GM19452 (cell line): ENCODE measurements around the gene VEGFA.
"Not testable (repeated sequence)": the region's sequence is repeated elsewhere in the genome, so short reads cannot be mapped to it uniquely, and the experiment has no call there.

Experiments
- ATAC-seq: cut with Tn5 transposase; IDR thresholded peaks from one replicate; pipeline ENCODE4 v1.9.1; 2021; ENCODE audit not compliant: unreplicated experiment

VEGFA gene

DNA sequence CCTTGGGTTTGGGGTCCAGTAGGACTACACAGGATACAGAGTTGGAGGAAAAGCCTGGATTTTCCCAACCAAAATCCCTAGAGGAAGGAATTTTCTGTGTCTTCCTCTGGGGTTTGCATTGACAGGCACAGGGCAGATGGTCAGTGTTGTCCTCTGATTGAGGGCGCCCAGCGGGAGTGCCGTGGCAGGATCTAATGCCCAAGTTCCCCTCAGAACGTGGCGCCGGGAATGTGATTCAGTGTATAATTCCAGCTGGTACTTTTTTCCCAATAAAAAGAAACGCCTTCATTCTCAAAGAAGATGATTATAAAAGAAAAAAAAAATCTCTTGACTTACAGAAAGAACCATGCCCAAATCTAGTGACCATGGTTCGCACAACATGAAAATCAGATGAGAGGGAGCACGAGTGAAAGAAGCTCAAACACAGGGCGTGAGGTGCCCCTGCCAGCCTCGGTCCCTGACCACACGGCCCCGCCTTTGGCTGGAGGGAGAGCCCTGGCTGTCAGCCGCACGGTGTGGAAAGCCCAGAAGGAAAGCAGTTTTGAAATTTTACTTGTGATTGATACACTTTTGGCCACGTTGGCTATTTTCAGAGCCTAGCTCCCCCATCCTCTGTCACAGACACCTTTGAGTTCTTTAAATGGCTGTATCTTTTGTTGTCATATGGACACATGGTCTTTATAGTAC lies 31.6 kb downstream of the VEGFA start:
- ATAC-seq: no peak

DNA sequence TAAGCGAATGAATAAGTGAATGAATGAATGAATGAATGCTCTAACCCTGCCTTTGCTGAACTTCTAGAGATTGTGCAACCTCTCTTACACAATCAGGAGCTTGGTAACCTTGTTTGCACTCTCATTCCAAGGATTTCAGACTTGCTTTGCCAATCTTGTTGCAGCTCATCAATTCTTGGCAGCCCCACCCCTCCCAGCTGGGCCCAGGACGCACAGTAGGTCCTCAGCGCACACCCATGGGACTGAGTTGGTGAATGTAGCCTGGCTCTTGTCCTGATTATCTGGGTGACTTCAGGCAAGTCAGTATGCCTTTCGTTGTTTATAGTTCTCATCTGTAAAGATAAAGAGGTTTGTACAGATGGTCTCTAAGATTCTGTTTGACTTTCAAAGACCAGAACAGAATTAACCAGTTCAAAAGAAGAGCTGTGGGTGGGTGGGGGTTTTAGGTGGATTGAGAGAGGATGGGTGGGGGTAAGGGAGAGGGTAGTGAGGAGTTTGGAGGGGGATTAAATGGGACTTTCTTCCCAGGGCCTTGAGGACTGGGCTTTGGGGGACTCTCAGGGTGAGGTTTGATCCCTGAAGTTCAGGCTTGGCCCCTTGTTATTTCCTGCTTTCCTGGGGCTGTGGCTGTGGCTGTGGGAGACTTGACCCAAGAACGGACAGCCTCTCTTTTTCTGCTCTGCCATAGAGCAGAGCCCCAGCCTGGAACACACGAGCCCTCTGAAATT lies 33.2 kb downstream of the VEGFA start:
- no peak for ATAC-seq

DNA sequence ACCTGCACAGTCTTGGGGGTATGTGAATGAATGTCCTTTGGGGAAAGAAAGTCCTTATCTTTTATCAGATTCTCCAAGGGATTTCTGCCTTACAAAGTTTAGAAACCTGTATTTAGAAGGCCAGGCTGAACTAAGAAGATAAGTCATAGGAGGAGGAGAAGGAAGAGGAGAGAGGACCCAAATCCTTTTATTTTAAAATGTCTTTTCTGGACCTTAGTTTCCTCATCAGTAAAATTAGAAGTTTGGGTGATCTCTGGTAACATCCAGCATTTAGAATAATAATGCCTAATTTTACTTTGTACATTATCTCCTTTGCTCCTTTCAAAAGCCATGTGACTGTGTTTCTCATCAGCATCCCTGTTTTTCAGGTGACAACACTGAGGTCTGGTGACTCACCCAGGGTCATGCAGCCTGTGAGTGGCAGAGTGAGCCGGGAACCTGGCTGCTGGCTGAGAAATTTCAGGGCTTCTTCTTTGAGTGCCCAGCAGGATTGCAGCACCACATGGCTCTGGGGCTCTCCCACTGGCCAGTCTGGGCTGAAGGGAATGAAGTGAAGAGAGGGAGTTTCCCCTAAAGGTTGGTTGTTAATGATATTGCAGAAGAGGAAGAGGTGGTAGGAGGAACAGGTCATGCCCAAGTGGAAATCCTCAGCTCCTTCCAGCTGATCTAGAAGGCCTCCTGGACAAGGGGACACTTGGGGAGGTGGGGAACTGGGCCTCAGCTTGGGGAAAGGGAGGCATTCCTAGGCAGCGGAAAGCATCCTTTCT lies 34.0 kb downstream of the VEGFA start:
- ATAC-seq: no peak

DNA sequence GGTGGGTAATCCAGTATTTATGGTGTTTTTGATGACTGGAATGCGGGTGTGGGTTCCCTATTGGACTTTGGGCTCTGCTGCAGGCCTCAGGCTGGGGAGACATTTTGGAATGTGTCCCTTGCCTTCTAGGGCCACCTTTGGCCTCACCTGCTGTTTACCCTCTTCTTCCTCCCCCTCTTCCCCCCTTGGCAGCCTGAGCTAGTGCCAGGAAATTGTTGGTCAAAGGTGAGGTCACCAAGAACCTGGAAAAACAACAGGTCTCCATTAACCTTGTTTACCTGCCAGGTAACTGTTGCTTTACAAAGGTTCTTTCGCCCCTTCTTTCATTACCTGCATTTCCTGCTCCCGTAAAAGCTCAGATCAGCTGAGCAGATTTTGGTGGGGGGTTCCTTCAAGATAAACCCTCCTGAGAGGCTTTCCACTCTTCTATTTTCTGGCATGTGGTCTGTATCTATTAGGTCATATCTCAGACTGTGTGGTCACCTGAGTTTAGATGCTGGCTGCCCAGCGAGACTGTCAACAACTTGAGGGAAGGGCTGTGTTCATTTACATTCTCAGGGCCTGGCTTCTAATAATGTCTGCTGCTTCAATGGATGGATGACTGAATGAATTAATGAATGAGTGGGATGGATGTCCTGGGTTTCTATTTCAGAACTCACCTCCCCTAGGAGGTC lies 34.7 kb downstream of the VEGFA start:
- no peak for ATAC-seq

DNA sequence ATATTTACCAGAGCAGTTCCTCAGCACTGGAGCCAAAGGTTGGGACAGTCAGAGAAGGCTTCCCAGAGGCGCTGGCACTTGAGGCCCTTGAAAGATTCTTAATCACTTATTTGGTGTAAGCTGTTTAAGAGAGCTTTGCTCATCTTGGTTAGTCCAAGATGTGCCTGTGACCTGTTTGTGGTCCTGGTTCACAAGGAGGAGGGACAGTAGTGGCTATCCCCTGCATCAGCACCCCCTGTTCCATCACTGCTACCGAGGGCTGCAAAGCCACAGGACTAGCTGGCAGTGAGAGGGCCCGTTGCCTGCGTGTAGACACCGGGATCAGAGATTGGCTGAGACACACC lies 35.7 kb downstream of the VEGFA start:
- no peak for ATAC-seq

DNA sequence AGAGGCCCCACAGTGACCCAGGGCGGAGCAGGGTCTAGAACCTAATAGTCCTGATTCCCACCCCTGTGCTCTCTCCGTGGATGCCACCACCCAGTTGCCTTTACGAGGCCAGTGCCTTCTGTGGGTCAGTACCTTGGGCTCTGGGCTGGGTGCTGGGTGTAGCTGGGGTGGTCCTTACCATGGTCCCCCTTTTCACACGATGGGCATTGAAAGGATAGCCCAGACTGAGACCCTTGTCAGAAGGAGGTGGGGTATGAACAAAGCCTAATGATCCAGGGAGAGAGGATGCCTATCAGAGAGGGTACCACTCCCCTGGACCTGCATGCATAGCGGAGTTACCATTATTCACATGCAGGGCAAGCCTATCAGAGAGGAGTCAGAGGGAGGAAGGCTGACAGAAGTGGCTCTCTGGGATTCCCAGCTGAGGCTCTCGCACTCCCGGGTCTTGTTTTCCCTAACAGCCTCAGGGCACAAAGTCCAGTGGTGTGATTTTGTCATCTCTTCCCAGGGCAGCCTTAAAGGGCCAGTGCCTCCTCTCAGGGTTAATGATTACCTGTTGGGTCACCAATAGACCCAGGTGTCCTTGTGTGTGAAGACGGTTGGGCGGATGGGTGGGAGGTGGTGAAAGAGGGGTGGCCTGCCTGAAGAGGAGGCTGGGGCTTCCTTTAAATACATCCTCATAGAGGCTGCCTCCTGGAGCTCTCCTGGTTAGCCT lies 36.2 kb downstream of the VEGFA start:
- no peak for ATAC-seq

DNA sequence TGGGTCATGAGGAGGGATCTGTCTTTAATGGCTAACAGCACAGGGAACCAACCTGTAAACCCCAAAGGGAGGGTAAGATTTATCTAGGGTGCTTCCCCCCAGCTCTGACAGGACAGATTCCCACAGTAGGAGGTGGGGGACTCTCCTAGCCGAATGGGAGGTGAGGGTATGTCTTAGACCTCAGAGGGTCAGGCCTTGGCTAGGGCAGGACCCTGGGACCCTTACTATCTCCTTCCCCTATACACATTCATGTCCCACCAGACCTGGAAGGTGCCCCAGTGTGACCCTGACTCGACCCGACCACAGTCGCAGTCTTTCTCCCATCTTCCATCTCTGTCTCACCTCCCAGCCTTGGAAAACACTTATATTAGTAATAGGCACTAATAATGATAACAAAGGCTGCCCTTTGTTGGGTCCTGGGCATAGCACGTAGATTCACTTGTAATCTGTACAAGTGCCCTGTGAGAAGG lies 36.8 kb downstream of the VEGFA start:
- no peak for ATAC-seq

DNA sequence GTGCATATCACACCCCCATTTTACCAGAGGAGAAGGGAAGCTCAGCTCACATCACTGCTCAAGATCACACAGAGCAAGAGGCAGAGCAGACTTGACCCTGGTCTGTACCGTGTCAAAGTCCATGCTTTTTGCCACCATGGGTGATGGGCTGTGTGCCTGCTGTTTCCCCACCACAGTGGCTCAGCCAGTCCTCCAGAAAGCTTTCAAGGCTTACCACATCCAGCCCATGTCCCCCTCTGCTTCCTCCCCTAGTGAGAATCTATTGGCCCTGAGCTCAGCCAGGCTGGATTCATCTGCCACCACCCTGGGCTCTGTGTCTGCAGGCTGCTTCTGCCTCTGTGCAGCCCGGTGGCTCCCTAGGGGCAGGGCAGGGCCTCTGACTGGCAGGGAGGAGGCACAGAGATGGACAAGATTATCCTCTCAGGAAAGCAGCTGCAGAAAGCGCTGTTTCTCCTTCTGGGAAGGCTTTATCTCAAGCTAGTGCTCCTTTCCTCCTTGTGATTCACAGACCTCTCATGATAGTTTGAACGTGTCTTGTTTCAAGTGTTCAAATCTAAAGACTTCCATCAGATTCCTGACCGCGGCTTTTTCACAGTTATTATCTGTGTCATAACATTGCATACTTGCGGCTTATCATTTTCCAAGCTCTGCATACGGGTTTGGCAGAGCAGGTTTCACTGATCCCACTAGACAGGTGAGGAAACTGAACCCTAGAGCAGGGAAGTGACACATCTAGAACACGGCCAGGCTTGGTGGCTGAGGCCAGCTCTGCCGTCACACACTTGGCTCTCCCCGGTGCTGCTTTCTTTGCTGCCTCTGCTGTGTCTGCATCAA lies 37.4 kb downstream of the VEGFA start:
- ATAC-seq: no peak

DNA sequence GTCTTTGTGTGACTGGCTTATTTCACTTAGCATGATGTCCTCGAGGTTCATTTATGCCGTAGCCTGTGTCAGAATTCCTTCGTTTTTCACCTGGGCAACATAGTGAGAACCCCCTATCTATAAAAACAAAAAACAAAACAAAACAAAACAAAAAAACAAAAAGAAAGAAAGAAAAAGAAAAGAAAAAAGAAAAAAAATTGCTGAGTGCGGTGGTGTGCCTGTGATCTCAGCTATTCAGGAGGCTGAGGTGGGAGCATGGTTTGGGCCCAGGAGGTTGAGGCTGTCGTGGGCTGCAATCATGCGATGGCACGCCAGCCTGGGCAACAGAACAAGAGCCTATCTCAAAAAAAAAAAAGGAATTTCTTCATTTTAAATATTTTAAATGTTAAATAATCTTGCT lies 38.4 kb downstream of the VEGFA start:
- no peak for ATAC-seq

DNA sequence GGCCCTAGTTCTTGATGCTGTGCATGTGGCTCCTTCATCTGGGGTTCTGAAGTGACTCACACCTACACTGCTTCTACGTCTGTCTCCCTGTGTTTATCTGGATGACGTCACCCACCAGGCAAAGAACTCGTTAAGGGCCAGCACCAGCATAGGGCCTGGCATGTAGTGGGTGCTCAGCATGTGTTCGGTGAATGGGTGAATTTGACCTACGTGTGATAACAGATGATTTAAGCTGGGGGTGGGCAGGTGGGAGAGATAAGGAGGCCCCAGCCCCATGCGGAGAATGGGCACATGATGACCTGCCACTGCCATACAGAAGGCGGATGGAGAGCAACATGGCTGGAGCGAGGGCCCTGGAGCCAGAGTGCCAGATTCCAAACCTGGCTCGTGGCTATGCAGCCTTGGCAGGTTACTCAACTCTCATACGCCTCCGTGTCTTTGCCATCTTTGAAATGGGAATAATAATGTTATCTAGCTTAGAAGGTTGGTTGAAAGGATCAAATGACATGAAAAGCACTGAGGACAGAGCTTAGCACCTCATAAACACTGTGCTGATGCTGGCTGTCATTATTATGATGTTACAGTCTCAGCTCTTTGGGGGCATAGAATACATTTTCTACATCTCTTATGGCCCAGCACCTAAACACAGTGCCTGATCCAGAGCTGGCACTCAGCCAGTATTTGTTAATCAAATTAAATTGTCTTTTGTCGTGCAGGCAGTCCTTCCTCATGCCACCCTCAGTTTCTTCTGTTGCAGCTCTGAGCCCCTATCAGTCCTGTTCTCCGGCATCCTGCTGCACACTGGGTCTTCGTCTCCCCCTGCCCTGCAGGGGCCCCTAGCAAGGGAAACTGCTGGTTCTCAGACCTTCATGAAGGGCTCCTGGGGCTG lies 39.6 kb downstream of the VEGFA start:
- no peak for ATAC-seq

DNA sequence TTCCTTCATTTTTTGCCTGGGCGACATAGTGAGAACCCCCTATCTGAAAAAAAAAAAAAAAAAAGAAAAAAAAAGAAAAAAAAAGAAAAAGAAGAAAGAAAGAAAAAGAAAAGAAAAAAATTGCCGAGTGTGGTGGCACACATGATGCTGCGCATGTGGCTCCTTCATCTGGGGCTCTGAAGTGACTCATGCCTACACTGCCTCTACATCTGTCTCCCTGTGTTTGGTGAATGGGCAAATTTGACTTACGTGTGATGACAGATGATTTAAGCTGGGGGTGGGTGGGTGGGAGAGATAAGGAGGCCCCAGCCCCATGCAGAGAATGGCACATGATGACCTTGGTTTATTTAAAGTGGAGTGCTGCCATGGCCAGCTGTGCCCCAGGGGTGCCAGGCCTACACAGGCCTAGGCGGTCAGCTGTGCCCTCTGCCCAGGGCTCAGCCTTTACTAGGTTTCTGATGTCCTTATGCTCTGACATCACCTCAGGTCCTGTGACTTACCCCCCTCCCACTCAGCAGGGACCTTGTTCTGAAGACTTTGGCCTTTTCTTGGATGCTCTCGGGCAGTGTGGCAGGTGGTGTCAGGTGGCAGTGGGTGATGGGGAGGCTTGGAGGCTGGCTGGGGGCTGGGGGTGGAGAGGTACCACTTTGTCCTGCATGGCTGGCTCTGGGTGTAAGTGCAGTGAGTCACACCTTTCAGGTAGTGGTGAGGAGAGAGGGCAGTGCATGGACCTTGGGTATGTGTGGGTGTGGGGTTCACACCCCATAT lies 41.1 kb downstream of the VEGFA start:
- no peak for ATAC-seq

DNA sequence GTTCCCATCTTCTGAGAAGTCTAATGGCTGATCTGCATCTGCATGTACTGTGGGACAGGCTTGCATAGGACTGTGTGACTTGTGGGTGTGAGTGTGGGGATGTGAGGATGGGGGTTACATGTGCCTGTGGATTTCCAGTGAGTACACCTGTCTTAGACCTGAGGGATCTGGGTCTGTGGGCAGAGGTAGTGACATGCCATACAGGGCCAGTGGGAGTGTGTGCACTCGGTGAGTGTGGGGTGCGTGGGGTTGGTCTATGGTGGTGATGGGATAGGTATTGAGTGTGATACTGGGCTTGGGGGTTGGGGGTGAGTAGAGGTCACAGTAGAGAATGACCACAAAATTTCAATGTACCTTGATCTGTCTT lies 41.7 kb downstream of the VEGFA start:
- no peak for ATAC-seq

DNA sequence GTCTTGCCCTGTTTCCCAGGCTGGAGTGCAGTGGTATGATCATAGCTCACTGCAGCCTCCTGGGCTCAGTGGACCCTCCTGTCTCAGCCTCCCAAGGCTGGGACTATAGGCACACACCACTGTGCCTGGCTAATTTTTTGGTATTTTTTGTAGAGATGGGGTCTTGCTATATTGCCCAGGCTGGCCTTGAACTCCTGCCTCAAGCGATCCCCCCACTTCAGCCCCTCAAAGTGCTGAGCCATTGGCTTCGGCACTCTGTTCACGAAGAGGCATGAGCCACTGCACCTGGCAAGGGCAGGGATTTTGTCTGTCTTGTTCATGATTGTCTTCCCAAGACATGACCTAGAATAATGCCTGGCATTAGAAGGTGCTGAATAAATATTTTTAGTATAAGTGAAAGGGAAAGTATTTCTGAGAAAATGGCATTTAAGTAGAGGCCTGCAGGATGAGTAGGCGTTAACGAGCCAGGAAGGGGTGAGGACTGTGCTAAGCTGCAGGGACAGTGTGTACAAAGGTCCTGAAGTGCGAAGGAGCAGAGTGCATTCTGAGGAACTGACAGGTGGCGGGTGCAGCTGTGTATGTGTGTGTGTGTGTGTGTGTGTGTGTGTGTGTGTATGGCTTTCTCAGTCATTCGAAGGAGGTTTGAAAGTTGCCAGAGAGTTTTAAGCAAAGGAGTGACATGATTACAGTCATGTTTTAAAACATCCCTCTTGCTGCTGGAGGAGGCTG lies 43.0 kb downstream of the VEGFA start:
- no peak for ATAC-seq

DNA sequence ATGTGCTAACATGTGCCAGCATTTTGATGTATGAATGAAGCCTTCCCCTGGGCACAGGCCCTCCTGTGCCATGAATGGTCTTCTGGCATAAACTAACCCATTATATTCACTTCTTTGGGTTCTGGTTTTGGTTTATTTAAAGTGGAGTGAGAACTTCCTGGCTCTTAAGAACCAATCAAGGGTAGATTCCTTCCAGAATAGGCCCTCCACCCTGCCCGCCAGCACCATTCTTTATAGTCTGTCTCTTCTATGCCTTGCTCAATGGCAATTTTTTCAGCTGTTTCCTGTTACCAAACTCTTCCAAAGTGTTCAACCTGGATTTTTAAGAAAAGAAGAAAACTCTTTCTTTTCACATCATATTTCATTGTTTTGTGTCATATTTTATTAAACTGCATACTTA lies 44.1 kb downstream of the VEGFA start:
- no peak for ATAC-seq

DNA sequence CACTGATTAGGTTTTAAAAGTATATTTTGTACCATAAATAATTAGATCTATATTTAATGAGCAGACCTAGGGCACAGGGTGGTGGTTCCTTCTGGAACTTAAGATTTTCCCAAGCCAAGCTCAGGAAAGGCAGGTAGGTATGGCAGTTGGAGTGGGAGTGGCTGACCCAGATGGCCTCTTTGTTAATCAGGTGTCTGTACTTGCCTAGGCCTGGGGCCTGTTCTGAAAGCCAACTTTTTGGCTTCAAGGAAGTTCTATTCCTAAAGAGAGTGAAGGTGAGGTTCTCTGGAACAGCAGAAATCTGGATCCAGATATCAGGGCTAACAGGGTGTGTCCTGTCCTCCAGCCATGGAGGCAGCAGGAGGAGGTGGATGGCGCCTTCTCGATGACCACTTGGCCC lies 44.9 kb downstream of the VEGFA start:
- no peak for ATAC-seq

DNA sequence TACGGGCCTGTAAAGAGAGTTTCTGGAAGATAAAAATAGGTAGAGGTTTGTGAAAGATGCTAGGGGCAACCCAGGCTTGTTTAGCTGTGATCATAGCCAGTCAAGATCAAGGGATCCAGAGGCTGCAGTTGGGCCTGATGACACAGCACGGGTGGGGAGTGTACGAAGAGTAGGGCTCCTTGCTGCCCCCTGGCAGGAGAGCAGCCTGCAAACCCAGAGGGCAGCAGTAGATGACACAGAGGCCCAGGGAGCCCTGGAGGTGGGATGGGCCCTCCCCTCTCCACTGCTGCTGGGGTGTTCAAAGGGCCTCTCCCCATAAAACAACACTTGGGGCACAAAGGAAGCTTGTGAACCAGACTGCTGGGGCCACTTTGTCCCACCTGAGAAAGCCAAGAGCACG lies 47.2 kb downstream of the VEGFA start:
- no peak for ATAC-seq

DNA sequence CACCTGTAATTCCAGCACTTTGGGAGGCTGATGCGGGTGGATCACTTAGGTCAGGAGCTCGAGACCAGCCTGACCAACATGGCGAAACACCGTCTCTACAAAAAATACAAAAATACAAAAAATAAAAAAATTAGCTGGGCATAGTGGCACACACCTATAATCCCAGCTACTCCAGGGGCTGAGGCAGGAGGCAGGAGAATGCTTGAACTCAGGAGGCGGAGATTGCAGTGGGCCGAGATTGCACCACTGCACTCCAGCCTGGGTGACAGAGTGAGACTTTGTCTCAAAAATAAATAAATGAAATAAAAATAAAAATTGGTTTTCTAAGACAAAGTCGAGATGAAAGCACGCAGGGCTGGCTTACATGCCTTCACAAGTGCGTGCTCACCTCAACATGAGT lies 49.0 kb downstream of the VEGFA start:
- ATAC-seq: not testable (repeated sequence)

DNA sequence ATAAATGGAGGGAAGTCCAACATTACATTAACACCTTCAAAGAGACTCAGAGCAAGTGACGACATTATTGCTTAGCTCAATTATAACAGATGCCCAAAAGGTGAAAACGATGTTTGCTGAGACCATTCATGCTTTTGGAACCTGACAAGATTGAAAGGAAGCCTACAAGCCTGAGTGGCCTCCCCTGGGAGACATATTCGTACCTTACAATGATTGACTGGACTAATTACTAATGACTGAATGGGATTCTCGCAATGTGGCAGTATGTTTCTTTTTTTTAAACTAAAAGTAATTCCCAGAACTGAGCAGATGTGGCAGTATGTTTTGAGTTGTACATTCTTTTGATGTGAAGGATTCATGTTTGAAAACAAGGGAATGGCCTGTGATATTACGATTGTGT lies 49.9 kb downstream of the VEGFA start:
- no peak for ATAC-seq
